A549 (cell line): Measurements from ENCODE around the gene RIIAD1. TPM values are rescaled to one million over a fixed set of nuclear protein-coding genes. Genes with fewer than 3 reads are reported as not detected.
A peak's percentile ranks its signal among the peaks of the same experiment; 100 is the strongest.

ENCODE experiments used
- ATAC-seq, 2 experiments: fragments of 200-7000 bp in 1 of 2; fragments of >200 bp in 1 of 2; cut with Nextera tagmentation in 1 of 2; cut with Tn5 transposase in 1 of 2; 3 replicates each; pipeline versions ENCODE4 v1.8.0 to v1.9.1; 2018 to 2020; ENCODE audit warnings: mild to moderate bottlenecking in 1 of 2, moderate library complexity in 1 of 2
- CTCF ChIA-PET: fragments of 300-600 bp; sonication (Branson Sonifier 250); formaldehyde crosslinking; extraction: SDS; loops from one replicate; lab custom pipeline; 2021; ENCODE audit warnings: antibody characterized with exemption, inconsistent platforms; lab: Yijun Ruan, JAX
- POLR2A ChIA-PET: fragments of 350-600 bp; formaldehyde crosslinking; extraction: SDS; loops from one replicate; lab custom pipeline; 2021; ENCODE audit warnings: antibody characterized with exemption, inconsistent platforms; lab: Yijun Ruan, JAX
- DNase-seq, 2 experiments: peaks; one replicate each; pipeline versions ENCODE4 v3.0.0 to v3.0.0-alpha.2; 2011 to 2016; ENCODE audit warnings: low read depth in 1 of 2, low spot score in 1 of 2
- FAIRE-seq: peaks from 2 replicates; lab custom pipeline; 2011; peaks lifted over from hg19 to GRCh38; lab: Jason Lieb, UNC
- H3K27ac ChIP-seq, 2 experiments: fragments of >200 bp; sonication (Bioruptor Twin); formaldehyde crosslinking; 3 replicates each; pipeline ENCODE4 v1.5.1; 2016 to 2017
- H3K4me1 ChIP-seq: fragments of >200 bp; sonication (Bioruptor Twin); formaldehyde crosslinking; 3 replicates; pipeline ENCODE4 v1.6.1; 2016
- H3K4me2 ChIP-seq: fragments of >200 bp; sonication (Bioruptor Twin); formaldehyde crosslinking; 3 replicates; pipeline ENCODE4 v1.6.1; 2016
- H3K4me3 ChIP-seq: fragments of >200 bp; sonication (Bioruptor Twin); formaldehyde crosslinking; 3 replicates; pipeline ENCODE4 v1.5.1; 2016
- H3K9me3 ChIP-seq: fragments of >200 bp; sonication (Bioruptor Twin); formaldehyde crosslinking; 3 replicates; pipeline ENCODE4 v1.6.1; 2016
- BHLHE40 ChIP-seq: IDR thresholded peaks from 2 replicates; pipeline ENCODE4 v1.6.1; 2012; ENCODE audit warnings: low read depth, low read length, inconsistent platforms
- CBX2 ChIP-seq: fragments of 200-600 bp; sonication (generic); IDR thresholded peaks from 2 replicates; pipeline ENCODE4 v1.6.1; 2016; ENCODE audit warnings: low read depth, mild to moderate bottlenecking, borderline replicate concordance
- CBX8 ChIP-seq: fragments of 200-600 bp; sonication (generic); IDR thresholded peaks from 2 replicates; pipeline ENCODE4 v1.6.1; 2016
- CHD4 ChIP-seq: fragments of 200-600 bp; sonication (generic); IDR thresholded peaks from 2 replicates; pipeline ENCODE4 v1.6.1; 2016; ENCODE audit warnings: antibody characterized with exemption, mild to moderate bottlenecking, borderline replicate concordance
- E2F6 ChIP-seq: IDR thresholded peaks from 2 replicates; pipeline ENCODE4 v1.6.1; 2012; ENCODE audit warnings: low read depth, borderline replicate concordance
- EHF ChIP-seq: fragments of 250-450 bp; sonication (Bioruptor Pico); IDR thresholded peaks from 2 replicates; pipeline ENCODE4 v1.5.0; 2020; ENCODE audit warnings: mild to moderate bottlenecking
- EHMT2 ChIP-seq: fragments of 200-600 bp; sonication (generic); IDR thresholded peaks from 2 replicates; pipeline ENCODE4 v1.6.1; 2016; ENCODE audit warnings: antibody characterized with exemption, low read depth, mild to moderate bottlenecking, moderate library complexity
- ELK1 ChIP-seq: fragments of 150-350 bp; IDR thresholded peaks from 2 replicates; pipeline ENCODE4 v1.6.1; 2014; ENCODE audit warnings: low read depth, mild to moderate bottlenecking, low read length
- FOSL2 ChIP-seq, 2 experiments: fragments of 450-650 bp in 1 of 2; fragments of >200 bp in 1 of 2; sonication (Bioruptor Twin) in 1 of 2; formaldehyde crosslinking; IDR thresholded peaks; 2 replicates each; pipeline versions ENCODE4 v1.5.0 to v1.6.1; 2016 to 2020; ENCODE audit warnings: mild to moderate bottlenecking in 1 of 2, moderate library complexity in 1 of 2
- GATA3 ChIP-seq: IDR thresholded peaks from 2 replicates; pipeline ENCODE4 v1.6.1; 2012; ENCODE audit warnings: borderline replicate concordance
- HES2 ChIP-seq: fragments of >200 bp; sonication (Bioruptor Twin); formaldehyde crosslinking; IDR thresholded peaks from 2 replicates; pipeline ENCODE4 v1.6.1; 2016
- HEYL ChIP-seq: fragments of 250-450 bp; sonication (Bioruptor Pico); IDR thresholded peaks from 2 replicates; pipeline ENCODE4 v1.8.0; 2021; ENCODE audit warnings: mild to moderate bottlenecking, moderate library complexity
- HOXB13 ChIP-seq: fragments of 250-450 bp; sonication (Bioruptor Pico); IDR thresholded peaks from 2 replicates; pipeline ENCODE4 v1.5.0; 2020; ENCODE audit warnings: low read depth, mild to moderate bottlenecking, moderate library complexity
- KDM1A ChIP-seq: fragments of 200-600 bp; sonication (generic); IDR thresholded peaks from 2 replicates; pipeline ENCODE4 v1.6.1; 2016; ENCODE audit warnings: low read depth, mild to moderate bottlenecking
- MYC ChIP-seq: IDR thresholded peaks from 2 replicates; pipeline ENCODE4 v1.6.1; 2012; ENCODE audit warnings: mild to moderate bottlenecking, inconsistent platforms, low read length, improper control_type of control experiment, borderline replicate concordance
- NFE2L2 ChIP-seq: fragments of 150-350 bp; conservative IDR thresholded peaks from 2 replicates; pipeline ENCODE4 v1.6.1; 2014; ENCODE audit warnings: low read length
- NPAS2 ChIP-seq: fragments of 250-450 bp; sonication (Bioruptor Pico); IDR thresholded peaks from 2 replicates; pipeline ENCODE4 v1.8.0; 2022; ENCODE audit warnings: mild to moderate bottlenecking, moderate library complexity, borderline replicate concordance
- POLR2AphosphoS2 ChIP-seq: conservative IDR thresholded peaks from 2 replicates; pipeline ENCODE4 v1.6.1; 2012; ENCODE audit warnings: low read length, improper control_type of control experiment, inconsistent platforms
- REST ChIP-seq: fragments of 200-600 bp; sonication (generic); IDR thresholded peaks from 2 replicates; pipeline ENCODE4 v1.6.1; 2016; ENCODE audit warnings: antibody characterized with exemption, mild to moderate bottlenecking, moderate library complexity
- USF2 ChIP-seq: fragments of 450-650 bp; IDR thresholded peaks from 2 replicates; pipeline ENCODE4 v1.6.1; 2014; ENCODE audit warnings: antibody characterized with exemption
- WGBS: methylation state at CpG from one replicate; pipeline ENCODE4 v1.1.6; 2017; ENCODE audit errors: missing lambda C conversion rate; 5-methylcytosine and 5-hydroxymethylcytosine counted together
- polyA plus RNA-seq, 4 experiments: library from polyadenylated mRNA; depleted of rRNA in 3 of 4; stranded (reverse); fragments of >200 nt; fragmentation: RNase III in 1 of 4; extraction: RNeasy Plus Mini Kit Qiagen cat#74134 plus additional on column Dnase treatment in 1 of 4; gene quantifications; 2 replicates in 3 of 4; 3 replicates in 1 of 4; pipeline ENCODE4 v1.2.3, GENCODE V29; 2011 to 2017

The RIIAD1 gene
- polyA plus RNA-seq, 2 of the 4 experiments (the other 2 are of a cell fraction): not detected

- FAIRE-seq: no peak
- POLR2A ChIA-PET: no interaction called here
Observed at GRCh38 chr1:151720125-151720524, 1.2 kb upstream of the RIIAD1 start.

GRCh38 chr1:151720554-151720953, 768 bp upstream of the RIIAD1 start:
- FAIRE-seq (no peak), ATAC-seq (no peak), DNase-seq (no peak)
- WGBS: 64% methylated on average over 5 of the region's 5 CpGs
- H3K4me1 ChIP-seq: peaks cover 23% of the 10 kb centered on the region; the same call in 2 of the 3 replicates
- no peaks in the 10 kb centered on the region for H3K9me3 ChIP-seq
- no peak overlapping the region for H3K4me3 ChIP-seq
- H3K4me2 ChIP-seq: peak overlapping the region; percentile 69
- no peak overlapping the region for H3K27ac ChIP-seq
- POLR2A ChIA-PET: no interaction called here
- CTCF ChIA-PET: interaction anchor here (0.5 to 6.2 kb wide), 7 partner anchors 14 to 187 kb away, joined by 3 to 42 read pairs (median 6); no protein-coding TSS in a partner anchor
- TF ChIP-seq FOSL2 (IDR thresholded peaks at IDR 0.05) (no peak), FOSL2 (CRISPR knock-in tag; IDR thresholded peaks at IDR 0.05) (no peak), HEYL (no peak), CBX2 (no peak), CBX8 (no peak), REST (no peak), GATA3 (no peak), HOXB13 (CRISPR knock-in tag) (no peak), POLR2AphosphoS2 (no peak), EHMT2 (no peak), USF2 (no peak), E2F6 (no peak), NPAS2 (no peak), EHF (no peak), BHLHE40 (no peak), MYC (no peak), NFE2L2 (no peak), KDM1A (no peak), ELK1 (no peak), CHD4 (no peak)

More at GRCh38 chr1:151720125-151720524, 1.2 kb upstream of the RIIAD1 start:
- no peak for ATAC-seq
- Histone ChIP-seq H3K4me1 (peaks cover 23% of the 10 kb centered on the region; the same call in 2 of the 3 replicates), H3K9me3 (no peaks in the 10 kb centered on the region), H3K27ac (no peak overlapping the region), H3K4me2 (no peak overlapping the region), H3K4me3 (no peak overlapping the region)
- CTCF ChIA-PET: interaction anchor here (1.3 to 6.2 kb wide), 4 partner anchors 14 to 187 kb away, joined by 3 to 42 read pairs (median 8); no protein-coding TSS in a partner anchor
- no peak for TF ChIP-seq HES2
- DNase-seq: no peak
- 39% methylated on average over 1 of the region's 1 CpG for WGBS
